Trophoblast cell (in vitro differentiated cells and primary cell): ENCODE results near the gene IBTK.

Experiments used
- DNase-seq, 2 donors: peaks; one replicate each; pipeline ENCODE4 v3.0.0-alpha.2; 2016
- H2AFZ ChIP-seq: 2 replicates; pipeline ENCODE4 v1.6.1; 2013; ENCODE audit warnings: low read length, moderate library complexity, mild to moderate bottlenecking; ENCODE audit not compliant: insufficient read depth, poor library complexity
- H2AK5ac ChIP-seq: 2 replicates; pipeline ENCODE4 v1.6.1; 2013; ENCODE audit warnings: mild to moderate bottlenecking, low read length
- H2BK120ac ChIP-seq: 2 replicates; pipeline ENCODE4 v1.6.1; 2013; ENCODE audit warnings: low read length, mild to moderate bottlenecking, moderate library complexity; ENCODE audit not compliant: insufficient read depth, poor library complexity
- H2BK12ac ChIP-seq: 2 replicates; pipeline ENCODE4 v1.6.1; 2013; ENCODE audit warnings: mild to moderate bottlenecking, low read length, moderate library complexity
- H2BK5ac ChIP-seq: 2 replicates; pipeline ENCODE4 v1.6.1; 2013; ENCODE audit warnings: low read length, low read depth, moderate library complexity, mild to moderate bottlenecking; ENCODE audit not compliant: poor library complexity
- H3K14ac ChIP-seq: 2 replicates; pipeline ENCODE4 v1.6.1; 2013; ENCODE audit warnings: mild to moderate bottlenecking, low read length
- H3K18ac ChIP-seq: 2 replicates; pipeline ENCODE4 v1.6.1; 2013; ENCODE audit warnings: mild to moderate bottlenecking, low read length
- H3K23ac ChIP-seq: 2 replicates; pipeline ENCODE4 v1.6.1; 2013; ENCODE audit warnings: low read length
- H3K27ac ChIP-seq: 2 replicates; pipeline ENCODE4 v1.5.1; 2013; ENCODE audit warnings: low read depth, mild to moderate bottlenecking, inconsistent platforms, low read length, moderate library complexity
- H3K27me3 ChIP-seq: 2 replicates; pipeline ENCODE4 v1.6.1; 2013; ENCODE audit warnings: inconsistent platforms, mild to moderate bottlenecking, low read length, moderate library complexity; ENCODE audit not compliant: insufficient read depth
- H3K36me3 ChIP-seq, 2 experiments: 1 replicate in 1 of 2; 2 replicates in 1 of 2; pipeline ENCODE4 v1.6.1; 2013; ENCODE audit warnings: low read length in 2 of 2, mild to moderate bottlenecking in 2 of 2, moderate library complexity in 1 of 2; ENCODE audit not compliant: insufficient read depth in 2 of 2, control insufficient read depth in 1 of 2
- H3K4ac ChIP-seq: 2 replicates; pipeline ENCODE4 v1.6.1; 2013; ENCODE audit warnings: low read depth, mild to moderate bottlenecking, low read length, moderate library complexity
- H3K4me1 ChIP-seq, 2 experiments: 1 replicate in 1 of 2; 2 replicates in 1 of 2; pipeline ENCODE4 v1.6.1; 2013; ENCODE audit warnings: low read length in 2 of 2, mild to moderate bottlenecking in 2 of 2, moderate library complexity in 1 of 2; ENCODE audit not compliant: insufficient read depth in 2 of 2, control insufficient read depth in 1 of 2
- H3K4me2 ChIP-seq: 2 replicates; pipeline ENCODE4 v1.6.1; 2013; ENCODE audit warnings: inconsistent platforms, mild to moderate bottlenecking, low read length, moderate library complexity
- H3K4me3 ChIP-seq: 2 replicates; pipeline ENCODE4 v1.5.1; 2013; ENCODE audit warnings: mild to moderate bottlenecking, low read depth, low read length, inconsistent platforms
- H3K79me1 ChIP-seq: one replicate; pipeline ENCODE4 v1.6.1; 2013; ENCODE audit warnings: low read length
- H3K79me2 ChIP-seq: 2 replicates; pipeline ENCODE4 v1.6.1; 2013; ENCODE audit warnings: low read length, mild to moderate bottlenecking; ENCODE audit not compliant: control insufficient read depth, insufficient read depth, poor library complexity
- H3K9ac ChIP-seq: 2 replicates; pipeline ENCODE4 v1.6.1; 2013; ENCODE audit warnings: mild to moderate bottlenecking, low read length
- H3K9me3 ChIP-seq: 2 replicates; pipeline ENCODE4 v1.6.1; 2013; ENCODE audit warnings: low read depth, mild to moderate bottlenecking, control low read depth, inconsistent platforms, low read length; ENCODE audit not compliant: insufficient read depth
- H4K12ac ChIP-seq: 2 replicates; pipeline ENCODE4 v1.6.1; 2013; ENCODE audit warnings: low read depth, mild to moderate bottlenecking, low read length, moderate library complexity
- H4K8ac ChIP-seq: 2 replicates; pipeline ENCODE4 v1.6.1; 2013; ENCODE audit warnings: low read depth, mild to moderate bottlenecking, low read length, moderate library complexity
- H4K91ac ChIP-seq: one replicate; pipeline ENCODE4 v1.6.1; 2013; ENCODE audit warnings: low read depth, mild to moderate bottlenecking, low read length, moderate library complexity
- WGBS: extraction: QIAGEN DNeasy Blood & Tissue Kit; methylation state at CpG from one replicate; pipeline ENCODE4 v1.1.7; 2013; ENCODE audit warnings: missing lambda C conversion rate; ENCODE audit not compliant: insufficient read length, insufficient coverage; ENCODE audit errors: extremely low coverage; 5-methylcytosine and 5-hydroxymethylcytosine counted together

The IBTK gene

GRCh38 chr6:82144007-82144851 is 103.3 kb downstream of the IBTK start:
- no peak overlapping the region for H4K8ac ChIP-seq
- H3K4me2 ChIP-seq: no peak overlapping the region
- H3K27me3 ChIP-seq: no peaks in the 10 kb centered on the region
- WGBS: no CpG with 5 or more reads among the region's 8 CpGs
- H2BK5ac ChIP-seq: no peak overlapping the region
- peak; percentile 70 to 81 for DNase-seq
- no peak overlapping the region for H3K23ac ChIP-seq
- peaks cover 0 to 4% of the 10 kb centered on the region in 2 experiments for H3K4me1 ChIP-seq
- H4K12ac ChIP-seq: no peak overlapping the region
- H3K9ac ChIP-seq: no peak overlapping the region
- no peak overlapping the region for H3K4ac ChIP-seq
- no peaks in the 10 kb centered on the region for H3K79me1 ChIP-seq
- H3K14ac ChIP-seq: no peak overlapping the region
- no peak overlapping the region for H2AFZ ChIP-seq
- no peaks in the 10 kb centered on the region for H3K36me3 ChIP-seq
- no peak overlapping the region for H2BK120ac ChIP-seq
- no peaks in the 10 kb centered on the region for H3K9me3 ChIP-seq
- no peak overlapping the region for H4K91ac ChIP-seq
- H2AK5ac ChIP-seq: no peak overlapping the region
- H3K79me2 ChIP-seq: no peaks in the 10 kb centered on the region
- no peak overlapping the region for H2BK12ac ChIP-seq
- H3K18ac ChIP-seq: no peak overlapping the region
- peak overlapping the region; percentile 8 for H3K27ac ChIP-seq
- no peak overlapping the region for H3K4me3 ChIP-seq

GRCh38 chr6:82143041-82143481 is 104.5 kb downstream of the IBTK start:
- H3K4me3 ChIP-seq: no peak overlapping the region
- H2BK5ac ChIP-seq: no peak overlapping the region
- no CpG with 5 or more reads among the region's 10 CpGs for WGBS
- H3K14ac ChIP-seq: no peak overlapping the region
- H3K9ac ChIP-seq: no peak overlapping the region
- H2AFZ ChIP-seq: no peak overlapping the region
- no peak overlapping the region for H2BK120ac ChIP-seq
- H3K9me3 ChIP-seq: no peaks in the 10 kb centered on the region
- H3K79me1 ChIP-seq: no peaks in the 10 kb centered on the region
- H3K23ac ChIP-seq: no peak overlapping the region
- H3K36me3 ChIP-seq: no peaks in the 10 kb centered on the region
- H2BK12ac ChIP-seq: no peak overlapping the region
- peaks cover 0 to 4% of the 10 kb centered on the region in 2 experiments for H3K4me1 ChIP-seq
- no peak overlapping the region for H4K12ac ChIP-seq
- H3K27ac ChIP-seq: no peak overlapping the region
- no peak overlapping the region for H3K4me2 ChIP-seq
- H3K18ac ChIP-seq: no peak overlapping the region
- no peak overlapping the region for H3K4ac ChIP-seq
- peak; percentile 76 to 92 for DNase-seq
- H2AK5ac ChIP-seq: no peak overlapping the region
- no peaks in the 10 kb centered on the region for H3K79me2 ChIP-seq
- H3K27me3 ChIP-seq: no peaks in the 10 kb centered on the region
- no peak overlapping the region for H4K8ac ChIP-seq
- H4K91ac ChIP-seq: no peak overlapping the region

DNA sequence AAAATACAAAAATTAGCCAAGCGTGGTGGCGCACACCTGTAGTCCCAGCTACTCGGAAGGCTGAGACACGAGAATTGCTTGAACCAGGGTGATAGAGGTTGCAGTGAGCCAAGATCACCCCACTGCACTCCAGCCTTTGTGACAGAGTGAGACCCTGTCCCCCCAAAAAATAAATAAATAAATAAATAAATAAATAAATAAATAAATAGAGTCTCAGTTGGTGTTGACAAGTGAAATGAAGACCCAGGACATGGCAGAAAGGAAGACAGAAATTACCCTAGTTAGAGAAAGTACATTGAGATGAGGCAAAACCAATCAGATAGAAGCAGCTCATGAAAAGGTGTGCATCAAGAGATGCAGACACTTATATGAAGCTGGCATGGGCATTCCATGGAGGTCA is 105.0 kb downstream of the IBTK start:
- Histone ChIP-seq H3K18ac (no peak overlapping the region), H3K4me1 (peaks cover 0 to 4% of the 10 kb centered on the region in 2 experiments), H3K4ac (no peak overlapping the region), H3K27me3 (no peaks in the 10 kb centered on the region), H3K27ac (no peak overlapping the region), H3K9ac (no peak overlapping the region), H3K79me2 (no peaks in the 10 kb centered on the region), H4K8ac (no peak overlapping the region), H4K91ac (no peak overlapping the region), H3K36me3 (no peaks in the 10 kb centered on the region), H2BK5ac (no peak overlapping the region), H3K14ac (no peak overlapping the region), H3K9me3 (no peaks in the 10 kb centered on the region), H3K79me1 (no peaks in the 10 kb centered on the region), H2BK120ac (no peak overlapping the region), H3K4me3 (no peak overlapping the region), H3K23ac (no peak overlapping the region), H2AFZ (no peak overlapping the region), H3K4me2 (no peak overlapping the region), H2BK12ac (no peak overlapping the region), H2AK5ac (no peak overlapping the region), H4K12ac (no peak overlapping the region)
- DNase-seq: no peak
- WGBS: no CpG with 5 or more reads among the region's 4 CpGs

DNA sequence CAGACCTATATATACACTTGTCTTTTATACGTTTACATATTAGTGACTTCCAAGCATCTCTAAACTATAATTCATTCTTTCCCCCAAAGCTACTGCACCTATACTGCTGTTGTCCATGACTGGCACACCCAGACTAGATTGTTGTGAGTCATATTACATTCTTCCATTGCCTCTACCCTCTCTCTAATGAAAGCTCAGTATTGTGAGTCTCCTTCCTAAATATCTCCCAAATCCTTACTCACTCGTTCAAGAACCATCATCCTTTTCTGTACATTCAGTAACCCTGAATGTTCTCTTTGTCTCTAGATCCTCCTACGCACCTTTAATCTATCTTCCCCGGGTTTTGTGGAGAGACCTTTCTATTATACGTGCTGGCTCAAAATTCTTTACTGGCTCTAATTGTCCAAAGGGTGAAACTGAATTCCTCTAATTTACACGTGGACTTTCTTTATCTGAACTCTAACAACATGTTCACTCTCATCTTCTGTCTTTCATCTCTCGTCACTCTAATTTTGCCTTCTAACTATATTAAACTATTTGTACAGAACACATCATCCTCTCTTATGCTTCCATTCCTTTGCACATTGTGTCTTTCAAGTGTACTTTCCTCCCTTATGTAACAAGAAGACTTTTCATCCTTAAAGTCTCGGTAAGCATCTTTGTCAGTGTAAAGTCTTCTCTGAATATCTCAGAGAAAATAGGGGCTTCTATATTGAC is 109.3 kb downstream of the IBTK start:
- H4K8ac ChIP-seq: no peak overlapping the region
- H3K4me2 ChIP-seq: no peak overlapping the region
- H2BK12ac ChIP-seq: no peak overlapping the region
- H3K23ac ChIP-seq: no peak overlapping the region
- H3K79me1 ChIP-seq: no peaks in the 10 kb centered on the region
- no CpG with 5 or more reads among the region's 8 CpGs for WGBS
- H3K27ac ChIP-seq: no peak overlapping the region
- no peak overlapping the region for H3K14ac ChIP-seq
- no peak overlapping the region for H4K91ac ChIP-seq
- H2AFZ ChIP-seq: no peak overlapping the region
- no peaks in the 10 kb centered on the region for H3K36me3 ChIP-seq
- H3K9ac ChIP-seq: no peak overlapping the region
- no peak for DNase-seq
- H4K12ac ChIP-seq: no peak overlapping the region
- H3K79me2 ChIP-seq: no peaks in the 10 kb centered on the region
- no peaks in the 10 kb centered on the region for H3K9me3 ChIP-seq
- no peak overlapping the region for H2BK120ac ChIP-seq
- H2AK5ac ChIP-seq: no peak overlapping the region
- H3K27me3 ChIP-seq: no peaks in the 10 kb centered on the region
- H3K18ac ChIP-seq: no peak overlapping the region
- no peak overlapping the region for H3K4me3 ChIP-seq
- H2BK5ac ChIP-seq: no peak overlapping the region
- H3K4ac ChIP-seq: no peak overlapping the region
- no peaks in the 10 kb centered on the region for H3K4me1 ChIP-seq
